ENCODE data around the gene LUC7L3. TPM values are rescaled to one million over a fixed set of nuclear protein-coding genes. Genes with fewer than 3 reads are reported as not detected.

The LUC7L3 gene
- total and polyA plus RNA-seq, 2 of the 13 experiments (the other 11 are each of a cell fraction or from before 2014, with no cell fraction given), result 108 to 120 TPM

GRCh38 chr17:50792132-50792531 is 72.7 kb downstream of the LUC7L3 start (continued):
- TF ChIP-seq ZNF598 (CRISPR knock-in tag; IDR thresholded peaks at IDR 0.05; ENCODE audit: borderline replicate concordance), result no peak
- no peak for TF ChIP-seq ARNT (IDR thresholded peaks at IDR 0.05)
- no peak for TF ChIP-seq MED8 (CRISPR knock-in tag; IDR thresholded peaks at IDR 0.05; ENCODE audit: insufficient replicate concordance)
- no peak for TF ChIP-seq ZNF512B (CRISPR knock-in tag; IDR thresholded peaks at IDR 0.05; ENCODE audit: borderline replicate concordance)
- no peak for TF ChIP-seq MIER2 (CRISPR knock-in tag; IDR thresholded peaks at IDR 0.05)
- no peak for TF ChIP-seq POLR2AphosphoS2 (IDR thresholded peaks at IDR 0.05; ENCODE audit: low read depth, low read length)
- no peak for TF ChIP-seq ZNF234 (CRISPR knock-in tag; conservative IDR thresholded peaks at IDR 0.05)
- TF ChIP-seq SNAPC5 (CRISPR knock-in tag; IDR thresholded peaks at IDR 0.05; ENCODE audit: borderline replicate concordance), result no peak

GRCh38 chr17:50793007-50793406 is 73.6 kb downstream of the LUC7L3 start:
- Histone ChIP-seq H3K9ac (ENCODE audit: insufficient read depth, low read depth, low read length) (no peak overlapping the region), H3K4me2 (ENCODE audit: low read depth, low read length) (no peak overlapping the region), H3K36me3 (replicated peaks in 1 of 2; ENCODE audit: control insufficient read depth in 1 of 2, insufficient read depth in 2 of 2, low read length in 2 of 2) (no peaks in the 10 kb centered on the region), H2AFZ (ENCODE audit: low read length) (no peak overlapping the region), H3K27me3 (ENCODE audit: control insufficient read depth in 1 of 2, insufficient read depth in 2 of 2, low read length in 2 of 2) (peaks cover 2 to 24% of the 10 kb centered on the region in 2 experiments; a peak in 4 of 5 replicates), H3K4me3 (replicated peaks in 1 of 3; ENCODE audit: insufficient read depth in 1 of 3, low read depth in 2 of 3, low read length in 3 of 3) (no peak overlapping the region), H3K79me2 (ENCODE audit: insufficient read depth, low read length) (no peaks in the 10 kb centered on the region), H4K20me1 (ENCODE audit: insufficient read depth, low read length) (no peaks in the 10 kb centered on the region), H3K4me1 (ENCODE audit: insufficient read depth, low read length) (peaks cover 7% of the 10 kb centered on the region), H3K27ac (ENCODE audit: extremely low read length, insufficient read depth, low read length) (no peak overlapping the region), H3K9me3 (ENCODE audit: low read length) (no peaks in the 10 kb centered on the region)
- BruUV-seq (replicated peaks), result no TSS peak
- ATAC-seq, result no peak
- FAIRE-seq, result no peak
- no peak for DNase-seq (ENCODE audit: low spot score)
- POLR2A ChIA-PET, result no interaction called here
- CTCF ChIA-PET (ENCODE audit: low intra/inter-chr PET ratio, low total read pairs), result no interaction called here
- 0 out of 2 replicates have a peak, but pooled peaks have one; percentile 32 for TF ChIP-seq FLYWCH1 (CRISPR knock-in tag; IDR thresholded peaks at IDR 0.05)
- TF ChIP-seq ETV5 (CRISPR knock-in tag; IDR thresholded peaks at IDR 0.05; ENCODE audit: borderline replicate concordance), result no peak
- TF ChIP-seq SOX13 (IDR thresholded peaks at IDR 0.05), result no peak
- no peak for TF ChIP-seq SOX13 (CRISPR knock-in tag; conservative IDR thresholded peaks at IDR 0.05 in 1 of 2, IDR thresholded peaks at IDR 0.05 in 1 of 2)
- TF ChIP-seq ZNF891 (CRISPR knock-in tag; IDR thresholded peaks at IDR 0.05), result 0 out of 2 replicates have a peak, but pooled peaks have one; percentile 45
- no peak for TF ChIP-seq ZBTB10 (CRISPR knock-in tag; IDR thresholded peaks at IDR 0.05; ENCODE audit: borderline replicate concordance)
- WGBS (ENCODE audit: low lambda C conversion rate), result 61% methylated on average over 8 of the region's 8 CpGs
- intact Hi-C loops (cut with micrococcal nuclease; ENCODE audit: unreplicated experiment), result no loop called here
- in situ Hi-C loops (cut with HindIII; ENCODE audit: extremely low pct_ligation_motif_present, low pct_unique_long_range_greater_than_20kb), result no loop called here
